ENCODE results near the gene CC2D1B.

The CC2D1B gene

GRCh38 chr1:52404116-52404974, 38.3 kb upstream of the CC2D1B start, which contains the start of the genes ORC1 and PRPF38A:
TSS of gene ORC1 (minus strand) at chr1:52404423. CDS start at chr1:52402223, 2,200 bp downstream.
TSS of gene PRPF38A (plus strand) at chr1:52404602. CDS start at chr1:52404750, 148 bp downstream.
- H2AFZ ChIP-seq (ENCODE audit: low read depth): peak within 1 kb of the TSS; percentile 94
- no peaks in the 10 kb centered on the region for H4K20me1 ChIP-seq (ENCODE audit: insufficient read depth)
- H3K27ac ChIP-seq: peak within 1 kb of the TSS; percentile 82
- peak within 1 kb of the TSS; percentile 95 for H3K4me3 ChIP-seq (IDR thresholded peaks at IDR 0.05; ENCODE audit: insufficient read depth, low read depth, low read length)
- peak within 1 kb of the TSS; percentile 97 for H3K4me2 ChIP-seq
- H3K27me3 ChIP-seq (ENCODE audit: insufficient read depth, low read depth): no peaks in the 10 kb centered on the region
- H3K9ac ChIP-seq: peak within 1 kb of the TSS; percentile 78
- H3K4me1 ChIP-seq (ENCODE audit: low read depth, poor library complexity, severe bottlenecking): peaks cover 44% of the 10 kb centered on the region
- peaks cover 51% of the 10 kb centered on the region; the same call in 1 of the 2 replicates for H3K36me3 ChIP-seq (ENCODE audit: insufficient read depth)
- peaks cover 67% of the 10 kb centered on the region for H3K79me2 ChIP-seq (ENCODE audit: insufficient read depth, low read depth)
- peak; percentile 73 for TF ChIP-seq CTCF (conservative IDR thresholded peaks at IDR 0.05; ENCODE audit: low read depth, low read length)

GRCh38 chr1:52403566-52404115, 37.6 kb upstream of the CC2D1B start:
- Histone ChIP-seq H3K27ac (peak overlapping the region; percentile 82), H3K4me1 (ENCODE audit: low read depth, poor library complexity, severe bottlenecking) (peaks cover 44% of the 10 kb centered on the region), H3K36me3 (ENCODE audit: insufficient read depth) (peaks cover 44% of the 10 kb centered on the region; the same call in 1 of the 2 replicates), H2AFZ (ENCODE audit: low read depth) (peak overlapping the region; percentile 94), H3K4me3 (IDR thresholded peaks at IDR 0.05; ENCODE audit: insufficient read depth, low read depth, low read length) (peak overlapping the region; percentile 95), H3K4me2 (peak overlapping the region; percentile 97), H3K27me3 (ENCODE audit: insufficient read depth, low read depth) (no peaks in the 10 kb centered on the region), H3K9ac (peak overlapping the region; percentile 78), H4K20me1 (ENCODE audit: insufficient read depth) (no peaks in the 10 kb centered on the region), H3K79me2 (ENCODE audit: insufficient read depth, low read depth) (peaks cover 69% of the 10 kb centered on the region)
- TF ChIP-seq CTCF (conservative IDR thresholded peaks at IDR 0.05; ENCODE audit: low read depth, low read length): no peak

- Histone ChIP-seq H3K27me3 (ENCODE audit: insufficient read depth, low read depth) (no peaks in the 10 kb centered on the region), H3K4me3 (IDR thresholded peaks at IDR 0.05; ENCODE audit: insufficient read depth, low read depth, low read length) (peak overlapping the region; percentile 95), H3K4me2 (peak overlapping the region; percentile 97), H2AFZ (ENCODE audit: low read depth) (no peak overlapping the region), H3K27ac (peak overlapping the region; percentile 82), H3K9ac (peak overlapping the region; percentile 78), H3K4me1 (ENCODE audit: low read depth, poor library complexity, severe bottlenecking) (peaks cover 44% of the 10 kb centered on the region), H3K36me3 (ENCODE audit: insufficient read depth) (peaks cover 39% of the 10 kb centered on the region; the same call in 1 of the 2 replicates), H3K79me2 (ENCODE audit: insufficient read depth, low read depth) (peaks cover 73% of the 10 kb centered on the region), H4K20me1 (ENCODE audit: insufficient read depth) (no peaks in the 10 kb centered on the region)
- no peak for TF ChIP-seq CTCF (conservative IDR thresholded peaks at IDR 0.05; ENCODE audit: low read depth, low read length)
These were observed 36.8 kb upstream of the CC2D1B start for GRCh38 chr1:52402860-52403240.

GRCh38 chr1:52400131-52400530, 34.1 kb upstream of the CC2D1B start:
- Histone ChIP-seq H3K27me3 (ENCODE audit: insufficient read depth, low read depth) (no peaks in the 10 kb centered on the region), H4K20me1 (ENCODE audit: insufficient read depth) (no peaks in the 10 kb centered on the region), H3K27ac (no peak overlapping the region), H3K36me3 (ENCODE audit: insufficient read depth) (peaks cover 35% of the 10 kb centered on the region; the same call in 1 of the 2 replicates), H3K4me3 (IDR thresholded peaks at IDR 0.05; ENCODE audit: insufficient read depth, low read depth, low read length) (no peak overlapping the region), H3K9ac (no peak overlapping the region), H3K4me2 (no peak overlapping the region), H2AFZ (ENCODE audit: low read depth) (no peak overlapping the region), H3K79me2 (ENCODE audit: insufficient read depth, low read depth) (peaks cover 53% of the 10 kb centered on the region), H3K4me1 (ENCODE audit: low read depth, poor library complexity, severe bottlenecking) (peaks cover 21% of the 10 kb centered on the region)
- TF ChIP-seq CTCF (conservative IDR thresholded peaks at IDR 0.05; ENCODE audit: low read depth, low read length): no peak

Data from KMS-11 (cell line).